Progenitor cell of endocrine pancreas (in vitro differentiated cells): ENCODE data around the gene C5orf63. TPM values are rescaled to one million over a fixed set of nuclear protein-coding genes. Genes with fewer than 3 reads are reported as not detected.

Experiments
- DNase-seq: peaks from one replicate; pipeline ENCODE4 v3.0.0; 2021; ENCODE audit warnings: low spot score; ENCODE audit not compliant: unreplicated experiment
- H3K27ac Mint-ChIP-seq: 2 replicates; pipeline ENCODE4 v1.8.0; 2021; ENCODE audit warnings: mild to moderate bottlenecking, moderate library complexity, mixed read lengths
- H3K27me3 Mint-ChIP-seq: 2 replicates; pipeline ENCODE4 v1.8.0; 2021; ENCODE audit warnings: mixed read lengths
- H3K36me3 Mint-ChIP-seq: 2 replicates; pipeline ENCODE4 v1.8.0; 2022; ENCODE audit warnings: mixed read lengths; ENCODE audit not compliant: insufficient read depth
- H3K4me1 Mint-ChIP-seq: 2 replicates; pipeline ENCODE4 v1.8.0; 2021; ENCODE audit warnings: low read depth, mixed read lengths
- H3K4me3 Mint-ChIP-seq: 2 replicates; pipeline ENCODE4 v1.8.0; 2021; ENCODE audit warnings: low read depth, mild to moderate bottlenecking, moderate library complexity, mixed read lengths
- H3K9me3 Mint-ChIP-seq: 2 replicates; pipeline ENCODE4 v1.8.0; 2021; ENCODE audit warnings: low read depth, mixed read lengths
- total RNA-seq: library from RNA; stranded (reverse); gene quantifications from 2 replicates; pipeline ENCODE4 v1.2.1, GENCODE V29; 2021
- TF ChIP-seq, protein P1 (sequence below): fragments of 200-600 bp; sonication (generic); IDR thresholded peaks from one replicate; pipeline ENCODE4 v1.5.0; 2021; ENCODE audit warnings: antibody characterized with exemption, mild to moderate bottlenecking; ENCODE audit not compliant: unreplicated experiment

C5orf63 gene
- total RNA-seq, 1 donor from 2014 or later: 9.9 TPM

DNA sequence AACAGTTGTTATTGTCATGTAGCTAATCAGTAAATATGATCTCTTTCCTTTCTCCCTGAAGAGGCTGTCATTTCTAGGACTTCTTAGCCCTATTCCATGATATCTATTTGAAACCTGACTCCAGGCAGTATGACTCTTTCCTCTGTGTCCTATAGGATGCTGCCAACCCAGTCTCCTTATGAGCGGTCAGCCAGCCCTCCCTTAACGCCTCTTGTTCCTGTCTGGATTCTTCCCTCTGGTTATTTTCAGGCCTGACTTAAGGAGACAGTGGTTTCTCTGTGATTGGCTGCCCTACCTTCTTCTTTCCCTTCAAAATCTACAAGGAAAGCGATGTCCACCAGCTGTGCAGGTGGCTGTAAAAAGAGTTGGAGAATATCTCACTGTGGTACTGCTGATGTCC lies 19.4 kb upstream of the C5orf63 start:
- no peak overlapping the region for H3K27ac Mint-ChIP-seq
- no peaks in the 10 kb centered on the region for H3K9me3 Mint-ChIP-seq
- no peaks in the 10 kb centered on the region for H3K36me3 Mint-ChIP-seq
- H3K27me3 Mint-ChIP-seq: peaks cover 3% of the 10 kb centered on the region
- DNase-seq: no peak
- TF ChIP-seq, protein P1, sequence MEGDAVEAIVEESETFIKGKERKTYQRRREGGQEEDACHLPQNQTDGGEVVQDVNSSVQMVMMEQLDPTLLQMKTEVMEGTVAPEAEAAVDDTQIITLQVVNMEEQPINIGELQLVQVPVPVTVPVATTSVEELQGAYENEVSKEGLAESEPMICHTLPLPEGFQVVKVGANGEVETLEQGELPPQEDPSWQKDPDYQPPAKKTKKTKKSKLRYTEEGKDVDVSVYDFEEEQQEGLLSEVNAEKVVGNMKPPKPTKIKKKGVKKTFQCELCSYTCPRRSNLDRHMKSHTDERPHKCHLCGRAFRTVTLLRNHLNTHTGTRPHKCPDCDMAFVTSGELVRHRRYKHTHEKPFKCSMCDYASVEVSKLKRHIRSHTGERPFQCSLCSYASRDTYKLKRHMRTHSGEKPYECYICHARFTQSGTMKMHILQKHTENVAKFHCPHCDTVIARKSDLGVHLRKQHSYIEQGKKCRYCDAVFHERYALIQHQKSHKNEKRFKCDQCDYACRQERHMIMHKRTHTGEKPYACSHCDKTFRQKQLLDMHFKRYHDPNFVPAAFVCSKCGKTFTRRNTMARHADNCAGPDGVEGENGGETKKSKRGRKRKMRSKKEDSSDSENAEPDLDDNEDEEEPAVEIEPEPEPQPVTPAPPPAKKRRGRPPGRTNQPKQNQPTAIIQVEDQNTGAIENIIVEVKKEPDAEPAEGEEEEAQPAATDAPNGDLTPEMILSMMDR: no peak
- peaks cover 14% of the 10 kb centered on the region for H3K4me1 Mint-ChIP-seq
- H3K4me3 Mint-ChIP-seq: no peak overlapping the region

DNA sequence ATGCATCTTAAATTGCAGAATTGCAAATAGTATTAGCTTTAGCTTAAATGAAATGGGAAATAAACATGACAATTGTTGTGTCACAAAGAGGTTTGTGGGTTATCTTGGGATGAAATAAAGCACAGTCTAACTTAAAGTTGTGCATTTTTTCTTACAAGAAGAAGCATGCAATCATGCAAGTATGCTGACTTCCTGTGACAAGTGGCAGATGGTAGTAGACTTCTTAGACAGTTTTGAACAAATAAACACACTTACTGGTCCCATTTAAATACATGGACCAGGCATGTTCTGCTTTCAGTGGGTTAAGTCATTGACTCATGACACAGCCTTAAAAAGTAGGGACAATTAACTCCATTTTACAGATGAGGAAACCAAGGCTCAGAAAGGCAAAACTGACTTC lies 15.9 kb upstream of the C5orf63 start:
- Mint-ChIP-seq H3K36me3 (no peaks in the 10 kb centered on the region), H3K27me3 (no peaks in the 10 kb centered on the region), H3K4me1 (peaks cover 9% of the 10 kb centered on the region), H3K4me3 (no peak overlapping the region), H3K27ac (no peak overlapping the region), H3K9me3 (no peaks in the 10 kb centered on the region)
- no peak for DNase-seq
- TF ChIP-seq, protein P1: no peak

DNA sequence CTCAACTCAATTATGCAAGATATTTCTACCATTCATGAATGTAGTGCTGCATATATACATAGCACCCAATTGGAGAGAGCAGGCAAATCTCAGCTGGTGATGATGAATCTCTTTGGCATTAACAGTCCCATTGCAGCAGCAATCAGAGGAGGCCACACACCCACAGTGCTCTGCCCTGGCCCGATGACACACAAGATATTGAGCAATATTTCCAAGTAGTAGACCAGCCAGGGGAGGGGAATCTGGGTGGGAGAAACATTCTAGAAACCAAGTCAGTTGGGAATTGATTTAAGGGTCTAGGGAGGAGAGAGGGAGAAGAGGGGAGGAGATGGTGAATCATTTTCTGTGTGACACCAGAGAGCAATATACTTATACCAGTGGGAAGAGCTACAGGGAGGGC lies 14.9 kb upstream of the C5orf63 start:
- Mint-ChIP-seq H3K4me3 (no peak overlapping the region), H3K27me3 (no peaks in the 10 kb centered on the region), H3K9me3 (no peaks in the 10 kb centered on the region), H3K27ac (no peak overlapping the region), H3K36me3 (no peaks in the 10 kb centered on the region), H3K4me1 (peaks cover 9% of the 10 kb centered on the region)
- no peak for DNase-seq
- TF ChIP-seq, protein P1: no peak

DNA sequence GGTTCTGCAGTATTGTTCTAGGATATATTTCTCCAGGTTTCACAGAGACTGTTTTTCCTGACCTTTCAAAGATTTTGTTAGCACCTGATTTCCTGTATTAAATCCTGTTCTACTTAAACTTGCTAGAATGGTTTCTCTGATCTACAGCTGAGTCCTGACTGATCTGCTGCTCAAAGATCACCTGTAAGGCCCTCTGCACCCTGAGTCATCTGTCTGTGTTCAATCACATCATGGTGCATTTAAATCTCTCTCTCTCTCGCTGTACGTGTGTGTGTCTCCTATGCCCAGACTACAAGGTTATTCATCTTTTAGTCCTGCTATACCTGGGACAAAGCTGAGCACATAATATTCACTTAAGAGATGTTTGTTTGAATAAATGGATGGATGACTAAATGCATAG lies 13.3 kb upstream of the C5orf63 start:
- H3K4me1 Mint-ChIP-seq: peaks cover 9% of the 10 kb centered on the region
- no peak overlapping the region for H3K27ac Mint-ChIP-seq
- H3K9me3 Mint-ChIP-seq: no peaks in the 10 kb centered on the region
- no peak for DNase-seq
- no peaks in the 10 kb centered on the region for H3K27me3 Mint-ChIP-seq
- H3K36me3 Mint-ChIP-seq: no peaks in the 10 kb centered on the region
- TF ChIP-seq, protein P1: no peak
- no peak overlapping the region for H3K4me3 Mint-ChIP-seq

DNA sequence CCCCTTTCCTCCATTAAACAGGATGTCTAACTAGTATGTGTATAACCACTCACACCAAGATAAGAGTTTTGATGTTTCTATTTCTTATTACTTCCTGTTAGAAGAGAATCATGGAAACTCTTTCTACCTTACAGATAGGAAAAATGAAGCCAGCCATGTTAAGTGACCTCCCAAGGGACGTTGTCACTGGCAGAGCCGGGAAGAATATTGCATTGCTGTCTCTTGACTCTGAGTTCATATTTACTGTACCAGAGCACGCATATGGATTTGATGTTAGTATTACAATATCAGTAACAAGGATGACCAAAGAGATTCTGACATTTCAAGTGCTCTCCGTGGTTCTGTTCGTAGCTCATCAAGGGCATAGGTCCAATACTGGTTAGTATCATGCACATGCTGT lies 12.5 kb upstream of the C5orf63 start:
- Mint-ChIP-seq H3K36me3 (no peaks in the 10 kb centered on the region), H3K4me3 (no peak overlapping the region)

More for the DNA sequence above, 12.5 kb upstream of the C5orf63 start:
- no peak for DNase-seq
- Mint-ChIP-seq H3K4me1 (peaks cover 1% of the 10 kb centered on the region), H3K9me3 (no peaks in the 10 kb centered on the region), H3K27ac (no peak overlapping the region), H3K27me3 (no peaks in the 10 kb centered on the region)
- TF ChIP-seq, protein P1: no peak
